Fibroblast of skin of right quadriceps (primary cell): ENCODE data around the gene ROBO1.
"Not testable (repeated sequence)": the region's sequence is repeated elsewhere in the genome, so short reads cannot be mapped to it uniquely, and the experiment has no call there.

Experiments used
- DNase-seq: peaks from one replicate; pipeline ENCODE4 v3.0.0-alpha.2; 2013

Gene ROBO1

DNA sequence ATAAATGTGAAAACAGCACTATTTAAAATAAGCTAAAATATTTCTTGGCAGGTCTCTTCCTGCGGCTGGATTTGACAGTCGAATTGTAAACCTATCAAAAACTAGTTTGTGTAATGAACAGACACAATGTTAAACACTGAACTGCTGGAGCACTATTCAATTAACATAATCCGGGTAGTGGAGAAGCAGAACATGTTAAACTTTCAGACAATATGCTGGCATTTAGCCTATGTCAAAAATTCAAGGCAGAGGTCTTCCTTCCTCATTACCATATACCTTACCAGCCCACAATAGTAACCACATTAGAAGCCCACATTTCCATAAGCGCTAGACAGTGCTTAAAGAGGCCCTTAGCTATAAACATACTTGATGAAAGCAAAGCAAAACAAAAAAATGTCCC is 1042.9 kb downstream of the ROBO1 start:
- DNase-seq = no peak

DNA sequence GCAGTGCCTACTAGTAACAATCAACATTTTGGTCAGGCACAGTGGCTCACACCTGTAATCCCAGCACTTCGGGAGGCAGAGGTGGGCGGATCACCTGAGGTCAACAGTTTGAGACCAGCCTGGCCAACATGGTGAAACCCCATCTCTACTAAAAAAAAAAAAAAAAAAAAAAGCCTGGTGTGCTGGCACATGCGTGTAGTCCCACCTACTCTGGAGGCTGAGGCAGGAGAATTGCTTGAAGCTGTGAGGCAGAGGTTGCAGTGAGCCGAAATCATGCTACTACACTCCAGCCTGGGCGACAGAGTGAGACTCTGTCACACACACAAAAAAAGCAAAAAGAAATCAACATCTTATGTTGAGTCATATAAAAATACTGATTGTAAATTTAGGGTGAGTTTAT is 1043.4 kb downstream of the ROBO1 start:
- not testable (repeated sequence) for DNase-seq

DNA sequence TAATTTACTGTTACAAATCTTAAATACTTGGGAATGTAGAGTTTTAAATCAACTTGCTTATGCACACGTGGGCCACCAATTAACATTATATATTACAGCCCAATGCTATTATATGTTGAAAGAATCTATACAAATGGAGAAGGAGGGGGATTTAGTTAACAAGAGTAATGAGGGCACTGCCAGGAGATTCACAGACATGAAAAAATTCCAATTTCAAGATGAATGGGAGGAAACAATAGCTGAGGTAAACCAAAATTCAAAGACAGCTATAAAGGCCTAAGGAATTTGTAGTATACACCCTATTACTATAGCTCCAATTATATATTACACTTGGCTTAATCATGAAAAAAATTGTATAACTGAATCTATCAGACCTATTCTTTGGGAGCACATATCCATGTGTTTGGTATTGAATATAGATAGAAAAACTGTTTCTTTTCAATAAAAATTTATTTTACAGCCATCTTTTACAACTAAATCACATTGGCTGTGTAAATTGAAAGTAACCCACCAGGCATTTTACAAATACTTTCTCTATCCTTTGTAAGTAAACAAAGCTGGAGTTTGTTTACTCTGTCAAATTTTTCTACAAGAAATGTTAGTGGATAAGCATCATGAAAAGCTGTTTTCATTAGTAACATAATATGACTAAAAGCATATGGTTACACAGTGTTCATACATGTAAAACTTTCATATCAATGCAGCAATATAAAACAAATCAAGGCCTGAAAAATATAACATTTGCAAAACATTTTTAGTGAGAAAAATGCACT is 1045.8 kb downstream of the ROBO1 start:
- no peak for DNase-seq

DNA sequence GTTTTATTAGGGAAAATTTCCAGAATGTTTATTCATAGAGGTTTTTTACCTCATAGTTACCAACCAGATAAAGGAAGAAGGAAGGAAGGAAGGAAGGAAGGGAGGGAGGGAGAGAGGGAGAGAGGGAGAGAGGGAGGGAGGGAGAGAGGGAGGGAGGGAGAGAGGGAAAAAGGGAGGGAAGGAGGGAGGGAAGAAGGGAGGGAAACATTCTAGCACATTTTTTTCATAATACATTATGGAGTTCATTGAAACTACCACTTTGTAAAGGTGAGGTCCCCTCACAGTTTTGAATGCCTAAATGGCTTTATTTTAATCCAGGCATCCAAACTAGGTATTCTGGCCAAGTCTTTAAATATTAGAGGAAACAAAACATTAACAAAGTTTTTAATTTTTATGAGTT is 1049.1 kb downstream of the ROBO1 start:
- DNase-seq = no peak

DNA sequence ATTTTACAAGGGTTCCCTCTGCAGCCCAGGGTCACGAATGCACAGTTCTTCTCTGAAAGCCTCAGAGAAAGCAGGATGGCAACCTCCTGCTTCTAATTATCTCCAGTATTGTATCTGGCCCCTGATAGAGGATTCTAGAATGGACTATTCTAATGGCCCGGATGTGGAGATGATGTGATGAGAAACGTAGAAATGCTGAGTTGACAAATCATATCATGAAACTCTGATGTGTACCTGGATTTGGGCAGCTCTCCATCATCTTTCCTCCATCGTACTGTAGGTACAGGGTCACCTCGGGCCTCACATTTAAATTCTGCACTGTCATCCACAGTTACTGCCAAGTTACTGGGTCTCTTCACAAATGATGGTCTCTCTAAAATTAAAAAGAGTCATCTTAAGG is 1050.8 kb downstream of the ROBO1 start:
- no peak for DNase-seq

DNA sequence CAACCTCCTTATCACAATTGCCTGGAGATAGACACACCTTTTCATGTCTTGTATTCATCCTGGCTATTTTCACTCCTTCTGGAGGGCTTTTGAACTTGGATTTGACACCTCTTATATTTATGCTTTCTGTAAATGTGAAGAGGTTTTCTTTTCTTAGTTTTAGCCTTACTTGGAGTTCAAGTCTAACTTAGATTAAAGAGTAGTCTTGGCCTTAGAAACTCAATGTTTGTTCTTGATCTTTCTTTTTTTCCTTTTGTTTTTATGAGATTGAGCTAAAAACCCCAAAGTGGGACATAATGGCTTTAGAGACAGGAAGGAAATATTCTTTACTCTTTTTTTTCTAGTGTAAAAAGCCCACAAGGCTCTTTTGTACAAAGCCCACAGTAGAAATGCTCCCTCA is 1054.9 kb downstream of the ROBO1 start:
- no peak for DNase-seq

DNA sequence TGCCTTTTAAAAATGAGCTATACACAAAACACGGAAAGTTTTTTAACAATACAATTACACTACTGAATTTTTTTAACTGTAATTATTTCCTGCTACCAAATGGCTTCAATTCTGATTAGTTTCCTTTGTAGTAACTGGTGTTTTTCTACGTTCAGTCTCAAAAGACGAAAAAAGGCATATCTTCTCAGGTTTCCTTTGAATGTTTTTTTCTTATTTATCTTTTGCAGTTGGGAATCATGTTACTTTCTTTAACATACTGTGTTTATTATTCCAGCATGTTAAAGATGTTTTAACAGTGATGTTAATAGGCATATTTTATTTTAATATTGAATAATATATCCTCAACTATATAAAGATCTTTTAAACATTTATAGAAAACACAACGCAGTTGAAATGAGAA is 1055.5 kb downstream of the ROBO1 start:
- no peak for DNase-seq

DNA sequence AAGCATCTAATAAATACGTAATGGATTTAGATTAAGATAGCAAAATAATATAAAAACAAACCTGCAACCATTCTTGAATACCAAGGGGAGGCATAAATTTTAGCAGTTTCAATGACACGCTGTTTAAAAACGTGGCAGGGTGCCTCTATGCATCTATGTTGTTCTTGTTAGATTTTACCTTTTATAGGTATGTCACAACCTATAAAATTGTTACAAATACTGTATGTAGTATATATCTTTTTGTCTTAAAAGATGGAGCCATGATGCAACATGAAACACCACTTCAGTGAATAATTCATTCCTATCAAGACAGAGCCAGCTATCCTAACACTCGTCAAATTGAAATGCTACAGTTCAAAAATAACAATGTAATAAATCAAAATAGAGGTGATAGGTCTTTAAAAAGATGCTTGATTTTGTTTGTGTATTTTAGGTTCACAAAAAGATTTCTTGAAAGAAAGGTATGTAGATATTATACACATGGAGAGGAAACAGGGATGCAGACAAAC is 1059.2 kb downstream of the ROBO1 start:
- no peak for DNase-seq

DNA sequence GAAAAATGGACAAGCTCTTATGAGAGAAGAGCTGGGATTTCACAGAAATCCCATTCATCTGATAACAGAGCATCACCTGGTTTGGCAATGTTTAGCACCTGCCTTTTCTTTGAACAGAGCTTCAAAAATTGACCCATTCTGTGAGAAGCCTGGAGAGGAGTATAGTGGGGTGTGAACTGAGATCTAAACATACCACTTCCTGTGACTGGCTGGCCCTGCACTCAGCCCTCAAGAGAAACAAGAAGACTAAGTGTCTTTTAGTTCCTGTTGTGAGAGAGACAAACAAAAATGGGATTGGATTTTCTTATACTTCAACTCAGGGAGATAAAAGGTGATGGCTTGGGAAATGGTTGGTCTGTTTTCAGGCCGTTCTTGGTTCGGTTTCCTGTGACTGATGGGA is 1060.2 kb downstream of the ROBO1 start:
- no peak for DNase-seq

DNA sequence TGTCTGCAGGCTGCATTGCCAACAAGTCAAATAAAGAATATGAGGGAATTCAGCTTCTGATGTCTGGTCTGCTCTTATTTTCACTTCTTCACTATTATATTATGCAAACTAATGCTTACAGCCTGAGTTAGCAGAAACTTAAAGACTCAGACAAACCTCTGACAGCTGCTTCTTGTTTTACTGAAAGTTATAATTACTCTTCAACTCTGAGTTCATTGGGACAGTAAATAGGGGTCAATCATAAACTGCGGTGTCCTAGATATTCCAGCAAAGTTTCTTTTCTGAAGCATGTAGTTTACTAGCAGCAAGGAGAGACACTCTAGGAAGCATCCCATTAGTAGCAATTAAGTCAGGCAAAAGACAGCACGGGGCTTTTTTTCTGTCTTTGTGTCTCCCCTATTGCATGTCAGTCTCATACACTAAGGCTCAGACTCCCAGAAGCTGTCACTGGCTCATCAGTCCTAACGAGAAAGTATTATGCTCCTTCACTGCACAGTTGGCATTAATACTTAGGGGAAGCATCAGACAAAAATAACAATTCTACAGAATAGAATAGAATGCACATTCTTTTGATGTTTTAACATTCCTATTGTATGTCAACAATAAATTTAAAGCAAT is 1060.8 kb downstream of the ROBO1 start:
- DNase-seq = no peak

DNA sequence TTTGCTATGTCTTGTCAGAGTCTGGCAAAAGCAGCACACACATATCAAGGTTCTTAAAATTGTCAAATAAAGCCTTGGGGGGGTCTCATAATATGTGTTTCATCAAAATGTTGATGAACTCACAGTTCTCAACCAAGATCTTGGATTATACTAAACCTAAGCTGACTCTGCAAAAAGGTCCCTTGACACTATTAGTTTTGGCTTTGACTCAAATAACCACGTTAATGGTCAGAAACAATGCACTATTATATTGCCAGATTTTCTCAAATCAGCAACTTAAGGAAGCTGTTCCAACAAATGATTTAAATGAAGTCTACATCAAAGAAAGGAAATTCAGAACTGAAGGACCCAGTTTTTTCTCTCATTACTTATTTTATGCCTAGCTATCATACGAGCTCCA is 1063.9 kb downstream of the ROBO1 start:
- no peak for DNase-seq

DNA sequence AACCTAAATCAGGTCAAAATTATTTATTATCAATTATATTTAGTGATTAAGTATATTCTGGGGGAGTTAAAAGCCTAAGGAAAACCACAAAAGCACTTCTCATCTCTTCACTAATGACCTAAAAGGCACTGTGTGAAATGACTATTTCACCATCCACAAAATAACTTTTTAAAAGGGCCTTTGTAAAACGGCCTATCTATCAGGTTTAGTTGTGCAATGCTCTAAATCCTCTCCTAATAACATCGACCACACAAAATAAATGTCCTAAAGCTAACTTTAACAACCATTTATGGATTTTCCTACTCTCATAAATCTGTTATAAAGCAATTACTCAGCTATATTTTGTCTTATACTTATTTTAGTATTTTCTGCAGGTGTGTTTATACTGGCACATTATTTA is 1066.3 kb downstream of the ROBO1 start:
- DNase-seq = no peak

DNA sequence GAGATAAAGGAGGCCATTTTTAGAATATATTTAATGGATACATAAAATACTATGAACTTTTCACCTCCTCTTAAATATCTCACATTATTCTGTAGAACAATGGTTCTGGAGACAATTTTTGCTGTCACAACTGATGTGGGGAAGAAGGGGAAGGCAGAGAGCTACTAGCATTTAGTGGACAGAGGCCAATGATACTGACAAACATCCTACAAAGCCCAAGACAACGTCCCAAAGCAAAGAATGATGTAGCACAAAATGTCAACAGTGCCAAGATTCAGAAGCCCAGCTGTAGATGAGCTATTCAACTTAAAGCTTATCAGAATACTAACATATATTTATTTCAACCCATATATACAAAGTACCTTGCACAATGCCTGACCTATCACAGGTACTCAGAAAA is 1069.4 kb downstream of the ROBO1 start:
- DNase-seq = no peak

DNA sequence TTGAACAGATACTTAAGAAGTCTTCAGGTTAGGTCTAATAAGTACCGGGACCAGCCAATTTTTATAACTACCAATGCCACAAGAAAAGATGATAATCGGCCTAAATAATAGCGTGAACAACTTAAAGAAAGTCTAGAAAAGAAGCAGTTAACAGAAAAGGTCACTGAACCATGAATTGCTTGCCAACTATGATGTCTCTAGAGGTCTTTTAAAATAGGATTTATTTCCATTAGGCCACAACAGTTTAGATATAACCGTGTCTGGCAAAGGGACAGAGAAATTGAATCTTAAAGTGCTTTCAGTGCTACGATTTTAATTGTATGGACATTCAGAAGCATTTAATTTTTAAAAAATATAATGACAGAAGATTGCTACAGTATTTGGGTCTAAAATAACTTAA is 1070.4 kb downstream of the ROBO1 start:
- no peak for DNase-seq

DNA sequence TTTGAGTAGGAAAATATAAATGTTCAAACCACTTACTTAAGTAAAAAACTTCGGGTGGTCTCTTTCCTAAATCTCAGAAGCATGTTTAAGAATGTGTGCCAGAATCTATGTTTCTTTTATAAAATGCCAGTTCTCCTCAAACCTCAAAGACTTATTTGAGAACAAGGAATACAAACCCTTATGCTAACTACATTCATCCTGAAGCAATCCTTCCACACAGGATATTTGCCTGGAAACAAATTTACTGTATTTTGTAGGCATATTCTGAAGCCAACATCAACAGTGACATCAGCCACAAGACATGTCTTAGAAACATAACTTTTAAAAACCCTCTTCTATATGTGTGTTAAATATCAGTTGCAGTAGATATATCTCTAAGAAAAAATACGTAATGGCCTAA is 1077.0 kb downstream of the ROBO1 start:
- DNase-seq = peak; percentile 10

DNA sequence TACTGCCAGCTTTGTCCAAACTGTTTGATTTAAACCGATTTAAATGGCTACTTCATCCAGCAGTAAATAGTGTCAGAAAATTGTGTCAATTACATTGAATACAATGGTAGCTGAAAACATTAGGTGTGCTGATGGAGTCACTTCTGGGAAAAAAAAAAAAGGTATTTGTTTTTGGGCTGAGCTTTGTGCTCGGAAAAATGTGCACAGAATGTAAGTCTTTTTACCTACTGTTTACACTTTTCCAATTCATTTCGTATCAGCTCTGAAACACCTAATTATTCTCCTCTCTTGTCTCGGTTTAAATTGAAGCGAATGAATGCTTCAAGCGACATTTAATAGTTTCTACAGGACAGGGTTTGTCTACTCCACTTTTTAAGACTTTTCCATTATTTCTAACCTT is 1078.4 kb downstream of the ROBO1 start:
- DNase-seq = no peak

DNA sequence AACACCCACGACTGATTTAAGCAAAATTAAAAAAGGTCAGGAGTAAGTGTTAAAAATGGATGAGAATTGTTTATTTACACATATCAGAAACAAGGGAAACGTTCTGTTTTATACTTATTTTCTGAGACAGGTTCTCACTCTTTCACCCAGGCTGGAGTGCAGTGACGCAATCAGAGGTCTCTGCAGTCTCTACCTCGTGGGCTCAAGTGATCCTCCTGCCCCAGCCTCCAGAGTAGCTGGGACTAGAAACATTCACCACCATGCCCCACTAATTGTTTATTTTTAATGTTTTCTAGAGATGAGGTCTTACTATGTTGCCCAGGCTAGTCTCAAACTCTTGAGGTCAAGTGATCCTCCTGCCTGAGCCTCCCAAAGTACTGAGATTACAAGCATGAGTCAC is 1080.3 kb downstream of the ROBO1 start:
- no peak for DNase-seq

DNA sequence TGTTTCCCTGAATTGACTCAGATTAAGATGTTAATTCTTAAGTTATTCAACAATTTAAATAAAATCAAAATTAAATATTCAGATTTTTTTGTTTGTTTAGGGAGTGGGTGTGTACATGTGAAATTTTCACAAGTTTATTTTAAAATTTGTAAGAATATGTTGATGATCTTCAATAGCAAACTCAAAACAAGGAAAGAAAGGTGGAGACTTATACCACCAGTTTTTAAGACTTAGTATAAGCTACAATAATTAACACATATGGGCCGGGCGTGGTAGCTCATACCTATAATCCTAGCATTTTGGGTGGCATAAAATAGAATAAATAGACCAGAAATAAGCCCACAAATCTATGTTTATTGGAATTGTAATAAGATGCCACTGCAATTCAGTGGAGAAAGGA is 1084.5 kb downstream of the ROBO1 start:
- no peak for DNase-seq

DNA sequence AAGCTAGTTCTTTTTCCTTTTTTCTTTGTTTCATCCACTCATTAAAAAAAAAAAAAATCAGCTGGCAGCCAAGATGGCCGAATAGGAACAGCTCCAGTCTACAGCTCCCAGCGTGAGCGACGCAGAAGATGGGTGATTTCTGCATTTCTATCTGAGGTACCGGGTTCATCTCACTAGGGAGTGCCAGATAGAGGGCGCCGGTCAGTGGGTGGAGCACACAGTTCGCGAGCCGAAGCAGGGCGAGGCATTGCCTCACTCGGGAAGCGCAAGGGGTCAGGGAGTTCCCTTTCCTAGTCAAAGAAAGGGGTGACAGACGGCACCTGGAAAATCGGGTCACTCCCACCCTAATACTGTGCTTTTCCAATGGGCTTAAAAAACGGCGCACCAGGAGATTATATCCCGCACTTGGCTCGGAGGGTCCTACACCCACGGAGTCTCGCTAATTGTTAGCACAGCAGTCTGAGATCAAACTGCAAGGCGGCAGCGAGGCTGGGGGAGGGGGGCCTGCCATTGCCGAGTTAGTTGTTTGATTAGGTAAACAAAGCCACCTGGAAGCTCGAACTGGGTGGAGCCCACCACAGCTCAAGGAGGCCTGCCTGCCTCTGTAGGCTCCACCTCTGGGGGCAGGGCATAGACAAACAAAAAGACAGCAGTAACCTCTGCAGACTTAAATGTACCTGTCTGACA is 1092.5 kb downstream of the ROBO1 start:
- DNase-seq = not testable (repeated sequence)

DNA sequence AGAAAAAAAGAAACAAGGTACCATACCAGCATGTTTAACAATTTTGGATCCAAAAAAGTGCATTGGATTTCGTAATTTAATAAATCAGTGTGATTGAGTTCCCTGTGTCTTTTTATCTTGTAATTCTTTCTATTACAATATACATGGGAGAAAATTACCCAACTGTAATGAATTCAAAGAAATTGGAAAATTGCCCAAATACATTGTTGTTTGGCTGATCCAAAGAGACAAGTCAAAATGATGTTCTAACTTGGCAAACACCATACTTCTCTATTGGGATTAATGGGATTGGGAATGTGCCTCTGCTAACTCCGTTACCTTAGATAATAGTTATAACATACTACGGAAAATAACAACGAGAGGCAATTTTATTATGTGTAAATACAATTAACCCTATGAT is 1097.1 kb downstream of the ROBO1 start:
- no peak for DNase-seq

DNA sequence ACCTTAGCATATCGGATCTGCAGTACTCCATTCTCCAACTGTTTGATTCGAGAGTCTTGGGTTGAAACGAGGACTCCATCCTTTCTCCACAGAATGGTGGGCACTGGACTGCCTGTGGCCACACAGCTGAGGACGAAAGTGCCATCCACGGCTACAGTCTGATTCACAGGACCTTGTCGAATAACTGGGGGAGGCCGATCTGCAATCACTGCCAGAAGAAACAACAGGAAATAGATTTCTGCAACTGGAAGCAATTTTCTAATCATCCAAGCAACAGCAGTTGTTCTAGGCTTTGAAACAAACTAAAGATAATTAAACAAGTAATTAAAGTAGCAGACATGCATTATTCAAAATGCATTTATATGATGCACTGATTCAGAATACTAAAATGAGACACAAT is 1097.7 kb downstream of the ROBO1 start:
- no peak for DNase-seq

DNA sequence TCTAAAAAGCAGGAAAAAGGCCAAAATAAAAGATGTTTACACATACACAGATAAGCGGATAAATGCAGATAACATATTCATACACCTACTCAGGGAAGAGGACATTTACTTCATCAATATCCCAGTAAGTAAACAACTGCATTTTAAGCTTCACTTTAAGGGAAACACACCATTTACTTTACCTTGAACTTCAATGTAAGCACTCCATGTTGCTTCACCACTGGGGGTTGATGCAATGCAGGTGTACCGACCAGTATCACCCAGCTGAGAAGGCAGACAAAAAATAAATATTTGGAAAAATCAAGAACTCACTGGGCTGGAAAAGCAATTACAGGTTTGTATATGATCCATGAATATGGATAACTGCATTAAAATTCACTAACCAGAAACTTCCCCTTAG is 1099.5 kb downstream of the ROBO1 start:
- no peak for DNase-seq

DNA sequence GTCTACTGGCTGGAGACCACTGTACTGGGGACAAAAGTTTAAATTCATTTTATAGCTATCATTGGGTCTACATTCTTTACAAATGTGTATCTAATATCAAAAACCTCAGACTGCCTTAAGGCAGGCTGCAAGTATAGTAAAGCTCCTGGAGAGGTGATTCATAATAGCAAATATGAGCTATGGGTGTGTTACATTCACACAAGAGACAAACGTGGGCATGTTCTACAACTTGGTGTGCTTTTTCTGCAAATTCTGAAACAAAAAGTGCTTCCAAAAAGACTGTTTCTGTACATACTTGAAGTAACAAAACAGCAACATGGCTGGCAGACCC is 1101.4 kb downstream of the ROBO1 start:
- peak; percentile 62 for DNase-seq

DNA sequence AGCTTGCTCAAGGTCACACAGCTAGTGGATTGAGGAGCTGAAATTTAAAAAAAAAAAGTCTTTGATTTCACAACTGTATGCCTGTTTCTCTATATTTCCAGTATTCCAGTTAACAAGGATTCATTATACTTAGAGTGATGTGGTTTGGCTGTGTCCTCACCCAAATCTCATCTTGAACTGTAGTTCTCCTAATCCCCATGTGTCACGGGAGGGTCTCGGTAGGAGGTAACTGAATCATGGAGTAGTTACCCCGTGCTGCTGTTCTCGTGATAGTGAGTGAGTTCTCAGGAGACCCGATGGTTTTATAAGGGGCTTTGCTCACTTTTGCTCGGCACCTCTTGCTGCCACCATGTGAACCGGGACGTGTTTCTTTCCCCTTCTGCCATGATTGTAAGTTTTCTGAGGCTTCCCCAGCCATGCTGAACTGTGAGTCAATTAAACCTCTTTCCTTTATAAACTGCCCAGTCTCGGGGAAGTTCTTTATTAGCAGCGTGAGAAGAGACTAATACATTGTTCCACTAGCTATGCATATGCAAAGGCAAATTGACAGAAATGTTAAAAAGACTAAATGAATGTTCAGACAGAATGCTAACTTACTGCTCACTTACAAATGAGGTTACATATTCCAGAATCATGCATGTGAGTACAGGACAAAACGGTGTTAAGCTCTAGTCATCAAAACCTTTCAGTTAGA is 1101.9 kb downstream of the ROBO1 start:
- DNase-seq = no peak
